ENCODE measurements around the gene ZBTB40.

ZBTB40 gene

DNA sequence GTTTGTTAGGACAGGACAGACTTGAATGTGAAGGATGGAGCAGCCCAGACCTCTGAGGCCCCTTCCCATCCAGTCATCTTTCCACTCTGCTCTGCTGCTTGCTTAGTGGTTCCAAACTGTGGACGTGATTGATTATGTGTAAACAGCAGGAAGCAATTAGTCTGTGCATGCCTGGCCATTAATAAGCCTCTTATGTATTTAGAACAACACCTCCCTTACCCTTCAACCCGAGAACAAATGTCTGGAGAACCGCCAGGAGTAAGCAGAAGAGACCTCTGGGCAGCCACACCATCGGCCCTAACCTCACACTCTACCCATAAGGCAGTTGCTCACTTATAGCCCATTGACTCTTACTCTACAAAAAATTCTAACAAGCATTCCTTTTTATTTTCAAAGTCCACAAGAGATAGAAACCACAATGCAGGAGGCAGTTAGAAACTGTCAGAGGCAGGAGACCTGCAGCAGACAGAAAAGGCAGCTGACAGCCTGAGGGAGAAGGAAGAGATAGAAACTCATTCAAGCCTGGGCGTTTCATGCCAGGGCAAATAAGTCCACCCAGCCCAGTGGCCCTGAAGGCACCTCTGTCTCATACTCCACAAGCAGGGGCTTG is 105.8 kb downstream of the ZBTB40 start:
- DNase-seq (ENCODE audit: low read depth in 2 of 2) = no peak

DNA sequence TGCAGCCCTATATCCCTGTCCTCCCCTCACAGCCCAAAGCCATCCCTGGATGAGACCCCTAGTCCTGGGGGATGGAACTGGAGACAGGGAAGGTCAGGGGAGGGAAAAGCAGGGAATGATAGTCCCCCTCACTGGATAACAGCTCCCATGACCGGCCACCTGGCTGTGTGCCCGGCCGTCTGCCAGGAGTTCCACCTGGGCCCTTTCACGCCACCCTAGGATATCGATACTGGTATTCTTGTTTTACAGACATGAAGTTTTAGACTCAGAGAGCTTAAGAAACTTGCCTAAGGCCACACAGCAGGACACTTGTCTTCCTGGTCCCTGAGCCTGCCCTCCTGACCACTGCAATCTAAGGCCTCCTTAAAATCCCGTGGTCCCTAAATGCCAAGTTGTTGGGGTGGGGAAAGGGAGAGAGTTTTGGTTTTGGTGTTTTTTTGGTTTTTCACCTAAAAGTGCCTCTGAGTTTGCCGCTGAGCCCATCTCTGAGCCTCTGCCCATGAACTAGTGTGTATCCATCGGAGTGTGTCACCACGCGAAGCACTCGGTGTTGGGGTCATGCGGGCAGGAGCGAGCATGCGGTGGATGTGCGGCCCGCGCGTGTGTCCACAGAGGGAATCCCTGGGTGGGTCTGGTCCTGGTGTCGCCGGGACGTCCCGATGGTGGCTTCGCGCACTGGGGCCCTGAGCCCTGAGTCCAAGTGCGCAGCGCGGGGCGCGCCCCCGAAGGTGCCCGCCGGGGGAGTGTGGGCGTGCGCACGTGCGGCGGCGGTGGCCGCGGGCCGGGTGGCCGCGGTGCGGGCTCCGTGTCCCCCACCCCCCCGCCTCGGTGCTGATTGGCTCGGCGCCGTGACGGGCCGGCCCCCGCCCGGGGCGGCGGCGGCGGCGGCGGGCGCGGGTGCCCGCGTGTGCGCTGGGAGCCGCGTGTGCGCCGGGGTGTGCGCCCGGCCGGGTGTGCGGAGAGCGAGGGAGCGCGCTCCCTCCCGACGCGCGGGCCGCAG is 111.2 kb downstream of the ZBTB40 start, which contains the start of gene EPHA8:
TSS of gene EPHA8 (plus strand) at position 906 of the 1,000 bp plus-strand sequence. CDS start 147 bp downstream, outside the sequence.
- DNase-seq (ENCODE audit: low read depth in 2 of 2) = no peak

DNA sequence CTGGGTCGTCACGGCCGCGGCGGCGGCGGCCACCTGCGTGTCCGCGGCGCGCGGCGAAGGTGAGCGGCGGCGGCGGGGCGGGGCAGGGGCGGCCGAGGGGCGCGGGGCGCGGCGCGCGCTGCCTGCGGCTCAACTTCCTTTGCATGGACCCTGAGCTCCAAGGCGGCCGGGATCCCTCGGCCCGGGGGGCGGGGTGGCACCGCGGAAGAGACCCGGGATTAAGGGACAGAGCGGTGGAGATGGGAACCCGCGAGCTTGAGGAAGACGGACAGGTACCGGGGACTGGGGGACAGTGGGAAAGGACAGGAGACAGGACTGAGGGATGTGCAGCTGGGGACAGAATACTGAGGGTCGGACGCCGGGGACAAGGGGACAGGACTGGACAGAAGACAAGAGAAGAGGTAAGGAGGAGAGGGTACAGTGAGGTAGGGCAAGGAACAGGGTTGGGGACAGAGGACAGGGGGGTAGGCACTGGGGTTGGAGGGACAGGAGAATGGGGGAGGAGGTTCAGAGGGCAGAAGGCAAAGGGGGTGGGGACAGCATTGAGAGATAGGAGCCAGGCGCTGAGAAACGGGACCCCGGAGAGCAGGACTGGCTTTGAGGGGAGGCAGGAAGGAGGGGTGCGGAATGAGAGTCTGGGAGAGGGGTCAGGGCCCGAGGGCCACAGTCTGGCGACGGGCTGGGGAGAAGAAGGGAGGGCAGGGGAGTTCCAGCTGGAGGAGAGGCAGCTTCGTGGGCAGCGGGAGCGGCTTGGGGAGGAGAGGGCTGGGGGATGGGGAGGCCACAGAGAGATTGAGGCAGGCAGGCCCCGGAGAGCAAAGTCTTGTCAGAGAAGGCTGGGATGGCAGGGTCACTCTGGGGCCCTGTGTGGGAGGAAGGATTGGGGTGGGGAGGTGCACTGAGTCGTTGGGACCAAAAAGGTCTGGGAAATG is 112.3 kb downstream of the ZBTB40 start:
- no peak for DNase-seq (ENCODE audit: low read depth in 2 of 2)

DNA sequence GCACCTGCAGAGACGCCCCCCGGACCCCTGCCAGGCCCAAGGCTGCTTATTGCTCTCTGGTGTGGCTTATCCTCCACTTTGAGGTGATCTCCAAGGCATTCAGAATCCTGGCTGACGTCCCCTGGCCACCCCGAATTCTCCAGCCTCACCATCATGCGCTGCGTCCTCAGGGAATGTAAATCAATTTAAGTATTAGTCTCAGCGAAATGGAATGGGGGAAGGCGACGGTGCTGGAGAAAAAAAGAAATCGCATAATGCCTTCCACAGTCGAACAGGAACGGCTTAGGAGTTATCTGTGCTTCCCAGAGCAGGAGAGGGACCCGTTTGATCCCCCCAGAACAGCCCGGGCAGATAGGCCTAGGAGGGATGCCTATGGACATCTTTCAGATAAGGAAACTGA is 114.5 kb downstream of the ZBTB40 start:
- no peak for DNase-seq (ENCODE audit: low read depth in 2 of 2)

DNA sequence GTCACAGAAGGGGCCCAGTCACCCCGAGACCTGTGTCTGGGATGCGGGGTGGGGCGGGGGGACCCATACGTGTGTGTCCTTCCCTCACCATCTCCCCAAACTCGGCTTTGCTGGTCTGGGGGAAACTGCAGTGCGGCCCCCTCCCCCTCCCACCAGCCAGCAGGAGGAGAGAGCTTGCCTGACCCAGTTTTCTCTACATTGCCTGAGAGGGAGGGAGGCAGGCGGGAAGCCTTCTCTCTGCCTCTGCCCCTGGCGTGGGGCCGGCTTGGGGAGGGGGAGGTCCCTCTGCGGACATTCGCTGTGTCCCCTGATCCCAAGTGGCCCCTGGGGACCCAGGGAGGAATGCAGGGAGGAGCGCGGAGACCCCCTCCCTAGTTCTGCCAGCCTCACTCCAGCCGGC is 115.5 kb downstream of the ZBTB40 start:
- no peak for DNase-seq (ENCODE audit: low read depth in 2 of 2)

- DNase-seq (ENCODE audit: low read depth in 2 of 2) = no peak
These were observed 116.3 kb downstream of the ZBTB40 start for GRCh38 chr1:22567994-22568393.

DNA sequence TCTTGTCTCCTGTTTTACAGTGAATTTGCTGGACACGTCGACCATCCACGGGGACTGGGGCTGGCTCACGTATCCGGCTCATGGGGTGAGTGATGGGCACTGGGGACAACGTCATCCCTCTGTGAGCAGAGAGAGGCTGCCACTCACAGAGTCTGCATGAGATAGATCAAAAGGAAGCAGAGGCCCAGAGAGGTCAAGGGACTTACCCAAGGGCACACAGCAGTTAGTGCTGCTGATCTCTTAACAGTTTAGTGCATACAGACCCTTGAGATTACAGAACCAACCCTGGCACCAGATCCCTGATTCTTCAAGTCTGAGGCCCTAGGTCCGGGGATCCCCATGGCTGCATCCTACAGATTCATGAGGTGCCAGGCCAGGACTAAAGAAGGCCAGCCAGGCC is 117.6 kb downstream of the ZBTB40 start:
- no peak for DNase-seq (ENCODE audit: low read depth in 2 of 2)

- no peak for DNase-seq (ENCODE audit: low read depth in 2 of 2)
These were observed 118.7 kb downstream of the ZBTB40 start for GRCh38 chr1:22570140-22570909.

DNA sequence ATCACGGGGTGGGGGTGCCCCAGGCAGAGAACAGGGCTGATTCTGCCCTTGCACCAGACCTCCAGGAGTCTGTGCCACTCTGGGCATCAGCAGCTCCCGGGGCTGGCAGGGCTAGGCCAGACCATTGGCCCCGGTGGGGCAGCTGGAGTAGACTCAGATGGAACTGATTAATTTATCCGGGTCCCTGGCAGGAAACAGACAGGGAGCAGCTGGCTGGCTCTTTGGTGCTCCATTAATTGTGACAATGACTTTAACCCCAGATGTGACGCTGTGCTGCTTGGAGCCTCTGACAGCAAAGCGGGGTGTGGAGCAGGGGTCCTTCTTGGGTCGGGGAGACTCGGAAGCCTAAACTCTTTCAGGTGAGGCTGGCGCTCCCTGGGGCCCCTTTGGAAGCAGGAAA is 121.2 kb downstream of the ZBTB40 start:
- no peak for DNase-seq (ENCODE audit: low read depth in 2 of 2)

- DNase-seq (ENCODE audit: low read depth in 2 of 2) = no peak
These were observed 121.6 kb downstream of the ZBTB40 start for GRCh38 chr1:22573237-22573636.

GRCh38 chr1:22575532-22576149 is 124.0 kb downstream of the ZBTB40 start:
- DNase-seq (ENCODE audit: low read depth in 2 of 2) = no peak

DNA sequence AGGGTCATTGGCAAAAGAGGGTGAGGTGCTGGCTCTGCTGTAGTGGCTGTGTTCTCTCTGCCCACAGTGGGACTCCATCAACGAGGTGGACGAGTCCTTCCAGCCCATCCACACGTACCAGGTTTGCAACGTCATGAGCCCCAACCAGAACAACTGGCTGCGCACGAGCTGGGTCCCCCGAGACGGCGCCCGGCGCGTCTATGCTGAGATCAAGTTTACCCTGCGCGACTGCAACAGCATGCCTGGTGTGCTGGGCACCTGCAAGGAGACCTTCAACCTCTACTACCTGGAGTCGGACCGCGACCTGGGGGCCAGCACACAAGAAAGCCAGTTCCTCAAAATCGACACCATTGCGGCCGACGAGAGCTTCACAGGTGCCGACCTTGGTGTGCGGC is 124.5 kb downstream of the ZBTB40 start:
- DNase-seq (ENCODE audit: low read depth in 2 of 2) = no peak

- no peak for DNase-seq (ENCODE audit: low read depth in 2 of 2)
These were observed 125.0 kb downstream of the ZBTB40 start for GRCh38 chr1:22576617-22577016.

DNA sequence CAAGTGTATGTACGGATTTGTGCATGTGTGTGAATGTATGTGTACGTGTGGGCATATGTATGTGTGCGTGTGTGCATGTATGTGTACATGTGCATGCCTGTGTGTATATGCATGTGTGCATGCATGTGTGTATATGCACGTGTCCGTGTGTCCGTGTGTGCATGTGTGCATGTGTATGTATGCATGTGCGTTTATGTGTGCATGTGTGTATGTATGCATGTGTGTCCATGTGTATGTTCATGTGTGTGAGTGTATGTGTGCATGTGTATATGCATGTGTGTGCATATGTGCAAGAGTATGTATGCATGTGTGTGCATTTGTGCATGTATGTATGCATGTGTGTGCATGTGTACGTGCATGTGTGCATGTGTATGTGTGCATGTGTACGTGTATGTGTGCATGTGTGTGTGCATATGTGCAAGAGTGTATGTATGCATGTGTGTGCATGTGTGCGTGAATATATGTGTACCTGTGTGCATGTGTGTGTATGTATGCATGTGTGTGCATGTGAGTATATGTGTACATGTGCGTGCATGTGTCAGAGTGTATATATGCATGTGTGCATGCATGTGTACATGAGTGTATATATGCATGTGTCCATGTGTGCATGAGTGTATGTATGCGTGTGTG is 127.2 kb downstream of the ZBTB40 start:
- DNase-seq (ENCODE audit: low read depth in 2 of 2) = no peak

DNA sequence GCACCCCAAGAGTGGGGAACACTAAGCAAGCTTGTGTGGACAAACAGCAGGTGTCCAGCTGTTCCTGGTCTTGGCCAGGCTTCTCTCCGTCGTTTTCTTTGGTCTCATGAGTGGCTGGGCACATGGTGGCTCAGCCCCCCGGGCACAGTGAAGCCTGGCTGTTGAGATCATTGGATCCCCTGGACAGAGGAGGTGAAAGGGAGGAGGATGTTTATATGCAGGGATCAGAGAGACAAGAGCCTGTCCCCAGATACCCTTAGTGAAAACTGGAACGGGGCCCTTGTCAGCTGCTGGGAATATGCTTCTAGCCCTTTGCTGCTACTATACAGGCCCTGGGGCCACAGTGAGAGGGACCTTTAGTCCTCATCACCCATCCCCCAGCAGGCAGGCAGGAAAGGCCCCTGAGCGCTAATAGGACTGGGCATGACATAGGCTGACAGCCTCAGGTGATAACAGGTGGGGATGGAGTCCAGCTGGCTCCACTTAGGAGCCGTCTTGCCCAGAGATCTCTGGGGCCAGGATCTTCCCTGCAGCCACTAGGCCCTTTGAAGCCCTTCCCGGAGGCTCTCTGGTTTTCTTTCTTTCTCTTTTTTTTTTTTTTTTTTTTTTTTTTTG is 128.0 kb downstream of the ZBTB40 start:
- no peak for DNase-seq (ENCODE audit: low read depth in 2 of 2)

Measured in stimulated activated CD8-positive, alpha-beta memory T cell treated with anti-CD3 and anti-CD28 coated beads, Interleukin-15, amount 100 ng/mL, for 48 hours (primary cell).